Measurements from ENCODE around the gene SMIM1. TPM values are rescaled to one million over a fixed set of nuclear protein-coding genes. Genes with fewer than 3 reads are reported as not detected.

The SMIM1 gene
- total and polyA plus RNA-seq, 7 donors = 0.57 to 2.1 (median 1.3) TPM

- WGBS, 3 donors = 83 to 89% (median 84%) methylated on average over 15 of the region's 15 CpGs
- DNase-seq = no peak
- Histone ChIP-seq H3K4me3 (no peak overlapping the region), H3K36me3 (ENCODE audit: insufficient read depth in 1 of 2, low read depth in 1 of 2) (peaks cover 10 to 95% of the 10 kb centered on the region in 2 donors), H3K9me3 (no peaks in the 10 kb centered on the region), H3K27ac (no peak overlapping the region), H3K27me3 (ENCODE audit: insufficient read depth in 3 of 3, low read length in 2 of 3) (no peaks in the 10 kb centered on the region), H3K4me1 (no peaks in the 10 kb centered on the region)
- no peak for ATAC-seq
- TF ChIP-seq CTCF (IDR thresholded peaks at IDR 0.05) = no peak
- intact Hi-C loops (cut with DNase I) = no loop called here
Observed at GRCh38 chr1:3825356-3825755, 52.8 kb downstream of the SMIM1 start.

Other genes with a start within 250 kb of the SMIM1 start
- 1 to 10 TPM; 3.7 to 5.5 (median 4.5) TPM for gene MEGF6, start 161.2 kb upstream of the SMIM1 start, total RNA-seq
- gene MEGF6, start 161.2 kb upstream of the SMIM1 start, polyA plus RNA-seq = 1 to 10 TPM in 2 of 3 donors, under 1 TPM in 1; 0.67 to 2.4 (median 1.6) TPM
- 10 to 100 TPM; 37.9 to 49.2 (median 39.2) TPM for gene TPRG1L, start 147.7 kb upstream of the SMIM1 start, total RNA-seq
- 10 to 100 TPM; 33.9 to 66.4 (median 45.0) TPM for gene TPRG1L, start 147.7 kb upstream of the SMIM1 start, polyA plus RNA-seq
- 10 to 100 TPM; 10.8 to 12.6 (median 11.7) TPM for gene WRAP73, start 122.6 kb upstream of the SMIM1 start, total RNA-seq
- 10 to 100 TPM; 14.9 to 21.8 (median 20.2) TPM for gene WRAP73, start 122.6 kb upstream of the SMIM1 start, polyA plus RNA-seq
- gene TP73, start 120.2 kb upstream of the SMIM1 start, total RNA-seq = under 1 TPM in 1 of 4 donors, not detected in 3; 0.13 TPM
- gene TP73, start 120.2 kb upstream of the SMIM1 start, polyA plus RNA-seq = under 1 TPM in 2 of 3 donors, not detected in 1; under 0.01 to 0.01 TPM
- gene CCDC27, start 20.3 kb upstream of the SMIM1 start, total RNA-seq = under 1 TPM in 2 of 4 donors, not detected in 2; 0.16 to 0.17 TPM
- gene CCDC27, start 20.3 kb upstream of the SMIM1 start, polyA plus RNA-seq = under 1 TPM in 2 of 3 donors, not detected in 1; 0.03 to 0.04 TPM
- 100 to 1,000 TPM in 1 of 4 donors, 10 to 100 TPM in 3; 93.9 to 126 (median 97.3) TPM for gene LRRC47, start 23.7 kb downstream of the SMIM1 start, total RNA-seq
- 10 to 100 TPM; 44.3 to 92.5 (median 57.6) TPM for gene LRRC47, start 23.7 kb downstream of the SMIM1 start, polyA plus RNA-seq
- 10 to 100 TPM; 28.3 to 37.7 (median 34.4) TPM for gene CEP104, start 84.5 kb downstream of the SMIM1 start, total RNA-seq
- 10 to 100 TPM in 2 of 3 donors, 1 to 10 TPM in 1; 9.0 to 31.3 (median 11.1) TPM for gene CEP104, start 84.5 kb downstream of the SMIM1 start, polyA plus RNA-seq
- gene DFFB, start 84.7 kb downstream of the SMIM1 start, total RNA-seq = 1 to 10 TPM; 1.1 to 2.4 (median 1.8) TPM
- 1 to 10 TPM; 1.3 to 1.9 (median 1.9) TPM for gene DFFB, start 84.7 kb downstream of the SMIM1 start, polyA plus RNA-seq
- 10 to 100 TPM; 11.8 to 14.6 (median 14.0) TPM for gene C1orf174, start 127.5 kb downstream of the SMIM1 start, total RNA-seq
- 10 to 100 TPM; 15.1 to 32.2 (median 22.9) TPM for gene C1orf174, start 127.5 kb downstream of the SMIM1 start, polyA plus RNA-seq